ENCODE data around the gene PLA2G2C.

DNA sequence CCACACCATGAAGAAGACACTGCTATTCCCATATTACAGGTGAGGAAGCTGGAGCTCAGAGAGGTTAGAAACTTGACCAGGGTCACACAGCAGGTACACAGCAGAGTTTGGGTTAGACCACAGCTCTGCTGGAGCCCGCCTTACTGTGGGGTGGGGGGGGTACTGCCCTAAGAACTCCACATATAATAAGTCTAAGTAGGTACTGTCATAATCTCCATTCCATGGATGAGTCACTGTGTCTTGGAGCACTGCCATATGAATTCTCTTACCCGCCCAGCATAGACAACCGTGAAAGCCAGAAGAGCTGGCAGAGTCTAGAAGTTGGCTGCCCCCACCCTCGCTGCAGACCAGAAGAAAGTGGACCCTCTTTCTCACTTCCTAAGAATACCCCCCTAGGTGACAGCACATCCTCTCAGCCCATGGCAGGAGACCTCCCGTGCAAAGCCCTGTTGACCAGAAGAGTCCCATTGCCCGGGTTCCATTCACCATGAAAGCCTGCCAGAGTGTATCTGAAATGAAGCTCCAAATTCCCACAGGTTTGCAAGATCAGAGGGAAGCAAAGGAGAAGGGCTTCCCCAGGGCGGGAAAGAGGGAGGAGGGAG, 61.8 kb downstream of the PLA2G2C start:
- TF ChIP-seq CTCF (conservative IDR thresholded peaks at IDR 0.05 in 1 of 2, IDR thresholded peaks at IDR 0.05 in 1 of 2; ENCODE audit: extremely low read depth in 1 of 2, insufficient read depth in 1 of 2, low read depth in 1 of 2, low read length in 2 of 2) (no peak), EZH2 (IDR thresholded peaks at IDR 0.05; ENCODE audit: borderline replicate concordance, low read length) (no peak)
